ENCODE measurements around the gene INHBB.

DNA sequence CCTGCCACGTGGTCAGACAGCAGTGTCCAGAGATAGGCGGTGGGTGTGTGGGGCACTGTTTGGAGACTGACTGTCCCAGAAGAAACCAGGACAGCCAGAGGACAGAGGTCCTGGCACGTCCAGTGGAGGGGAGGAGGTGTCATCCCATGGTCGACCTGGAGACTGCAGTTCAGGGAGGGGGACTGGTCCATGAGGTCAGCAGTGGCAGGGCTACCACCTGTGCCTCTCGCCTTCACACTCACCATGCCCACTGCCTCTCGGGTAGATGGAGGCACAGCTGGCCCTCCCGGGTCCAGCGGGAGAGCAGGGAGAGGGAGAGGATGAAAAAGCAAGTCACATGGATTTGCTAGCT is 53.9 kb downstream of the INHBB start:
- TF ChIP-seq EZH2 (IDR thresholded peaks at IDR 0.05; ENCODE audit: borderline replicate concordance) (no peak), CTCF (IDR thresholded peaks at IDR 0.05; ENCODE audit: poor library complexity) (no peak), EZH2phosphoT487 (IDR thresholded peaks at IDR 0.05; ENCODE audit: low read depth, severe bottlenecking, unreplicated experiment) (no peak)

Data from hepatocyte (in vitro differentiated cells).